Ishikawa (cell line): Measurements from ENCODE around the gene CES2.

Experiments
- CEBPB ChIP-seq: IDR thresholded peaks from 2 replicates; pipeline ENCODE4 v1.6.1; 2012
- CREB1 ChIP-seq: IDR thresholded peaks from 2 replicates; pipeline ENCODE4 v1.6.1; 2012; ENCODE audit warnings: low read depth
- EGR1 ChIP-seq: IDR thresholded peaks from 2 replicates; pipeline ENCODE4 v1.6.1; 2012
- EP300 ChIP-seq: IDR thresholded peaks from 2 replicates; pipeline ENCODE4 v1.6.1; 2012; ENCODE audit warnings: borderline replicate concordance
- FOXM1 ChIP-seq: IDR thresholded peaks from 2 replicates; pipeline ENCODE4 v1.6.1; 2012; ENCODE audit warnings: low read depth, borderline replicate concordance
- MAX ChIP-seq: IDR thresholded peaks from 2 replicates; pipeline ENCODE4 v1.6.1; 2012
- NFIC ChIP-seq: IDR thresholded peaks from 2 replicates; pipeline ENCODE4 v1.6.1; 2012
- RAD21 ChIP-seq: IDR thresholded peaks from 2 replicates; pipeline ENCODE4 v1.6.1; 2012; ENCODE audit warnings: low read depth
- TAF1 ChIP-seq: IDR thresholded peaks from 2 replicates; pipeline ENCODE4 v1.6.1; 2012; ENCODE audit warnings: low read depth, mild to moderate bottlenecking
- TCF12 ChIP-seq: IDR thresholded peaks from 2 replicates; pipeline ENCODE4 v1.6.1; 2012; ENCODE audit warnings: low read depth
- TEAD4 ChIP-seq: IDR thresholded peaks from 2 replicates; pipeline ENCODE4 v1.6.1; 2012
- YY1 ChIP-seq: IDR thresholded peaks from 2 replicates; pipeline ENCODE4 v1.6.1; 2012; ENCODE audit warnings: low read depth
- ZBTB7A ChIP-seq: IDR thresholded peaks from 2 replicates; pipeline ENCODE4 v1.6.1; 2012; ENCODE audit warnings: low read depth
- TF ChIP-seq, protein P1 (sequence below): IDR thresholded peaks from 2 replicates; pipeline ENCODE4 v1.6.1; 2012
- TF ChIP-seq, protein P2 (sequence below): IDR thresholded peaks from 2 replicates; pipeline ENCODE4 v1.6.1; 2012; ENCODE audit warnings: low read depth, mild to moderate bottlenecking

Gene CES2

GRCh38 chr16:66913711-66914110 is 21.6 kb upstream of the CES2 start:
- TF ChIP-seq TCF12 = no peak
- TF ChIP-seq, protein P1, sequence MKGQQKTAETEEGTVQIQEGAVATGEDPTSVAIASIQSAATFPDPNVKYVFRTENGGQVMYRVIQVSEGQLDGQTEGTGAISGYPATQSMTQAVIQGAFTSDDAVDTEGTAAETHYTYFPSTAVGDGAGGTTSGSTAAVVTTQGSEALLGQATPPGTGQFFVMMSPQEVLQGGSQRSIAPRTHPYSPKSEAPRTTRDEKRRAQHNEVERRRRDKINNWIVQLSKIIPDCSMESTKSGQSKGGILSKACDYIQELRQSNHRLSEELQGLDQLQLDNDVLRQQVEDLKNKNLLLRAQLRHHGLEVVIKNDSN = no peak
- TF ChIP-seq ZBTB7A = no peak
- no peak for TF ChIP-seq MAX
- TF ChIP-seq NFIC = no peak
- no peak for TF ChIP-seq CREB1
- TF ChIP-seq, protein P2, sequence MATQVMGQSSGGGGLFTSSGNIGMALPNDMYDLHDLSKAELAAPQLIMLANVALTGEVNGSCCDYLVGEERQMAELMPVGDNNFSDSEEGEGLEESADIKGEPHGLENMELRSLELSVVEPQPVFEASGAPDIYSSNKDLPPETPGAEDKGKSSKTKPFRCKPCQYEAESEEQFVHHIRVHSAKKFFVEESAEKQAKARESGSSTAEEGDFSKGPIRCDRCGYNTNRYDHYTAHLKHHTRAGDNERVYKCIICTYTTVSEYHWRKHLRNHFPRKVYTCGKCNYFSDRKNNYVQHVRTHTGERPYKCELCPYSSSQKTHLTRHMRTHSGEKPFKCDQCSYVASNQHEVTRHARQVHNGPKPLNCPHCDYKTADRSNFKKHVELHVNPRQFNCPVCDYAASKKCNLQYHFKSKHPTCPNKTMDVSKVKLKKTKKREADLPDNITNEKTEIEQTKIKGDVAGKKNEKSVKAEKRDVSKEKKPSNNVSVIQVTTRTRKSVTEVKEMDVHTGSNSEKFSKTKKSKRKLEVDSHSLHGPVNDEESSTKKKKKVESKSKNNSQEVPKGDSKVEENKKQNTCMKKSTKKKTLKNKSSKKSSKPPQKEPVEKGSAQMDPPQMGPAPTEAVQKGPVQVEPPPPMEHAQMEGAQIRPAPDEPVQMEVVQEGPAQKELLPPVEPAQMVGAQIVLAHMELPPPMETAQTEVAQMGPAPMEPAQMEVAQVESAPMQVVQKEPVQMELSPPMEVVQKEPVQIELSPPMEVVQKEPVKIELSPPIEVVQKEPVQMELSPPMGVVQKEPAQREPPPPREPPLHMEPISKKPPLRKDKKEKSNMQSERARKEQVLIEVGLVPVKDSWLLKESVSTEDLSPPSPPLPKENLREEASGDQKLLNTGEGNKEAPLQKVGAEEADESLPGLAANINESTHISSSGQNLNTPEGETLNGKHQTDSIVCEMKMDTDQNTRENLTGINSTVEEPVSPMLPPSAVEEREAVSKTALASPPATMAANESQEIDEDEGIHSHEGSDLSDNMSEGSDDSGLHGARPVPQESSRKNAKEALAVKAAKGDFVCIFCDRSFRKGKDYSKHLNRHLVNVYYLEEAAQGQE = no peak
- TF ChIP-seq FOXM1 = no peak
- no peak for TF ChIP-seq EGR1
- TF ChIP-seq RAD21 = no peak
- no peak for TF ChIP-seq YY1
- TF ChIP-seq TEAD4 = no peak
- no peak for TF ChIP-seq CEBPB
- TF ChIP-seq EP300 = no peak
- TF ChIP-seq TAF1 = no peak

DNA sequence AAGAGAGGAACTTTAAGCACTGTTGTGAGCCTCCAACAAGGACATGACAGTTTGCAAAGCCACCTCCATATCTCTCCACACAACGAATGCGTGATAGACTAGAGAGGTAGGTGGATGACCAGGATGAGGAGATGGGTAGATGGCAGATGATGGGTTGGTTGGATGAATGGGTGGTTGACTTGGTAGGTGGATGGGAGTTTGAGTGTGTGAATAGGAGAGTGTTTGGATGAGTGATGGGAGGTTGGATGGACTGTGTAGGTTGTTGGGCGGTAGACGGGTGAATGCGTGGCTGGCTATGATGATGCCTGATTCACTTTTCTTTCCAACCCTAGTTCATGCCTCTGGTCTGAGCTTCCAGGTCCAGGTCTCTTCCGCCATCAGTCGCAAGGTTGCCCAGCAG is 20.8 kb upstream of the CES2 start:
- TF ChIP-seq, protein P2 = no peak
- TF ChIP-seq EP300 (no peak), CREB1 (no peak), FOXM1 (no peak)

DNA sequence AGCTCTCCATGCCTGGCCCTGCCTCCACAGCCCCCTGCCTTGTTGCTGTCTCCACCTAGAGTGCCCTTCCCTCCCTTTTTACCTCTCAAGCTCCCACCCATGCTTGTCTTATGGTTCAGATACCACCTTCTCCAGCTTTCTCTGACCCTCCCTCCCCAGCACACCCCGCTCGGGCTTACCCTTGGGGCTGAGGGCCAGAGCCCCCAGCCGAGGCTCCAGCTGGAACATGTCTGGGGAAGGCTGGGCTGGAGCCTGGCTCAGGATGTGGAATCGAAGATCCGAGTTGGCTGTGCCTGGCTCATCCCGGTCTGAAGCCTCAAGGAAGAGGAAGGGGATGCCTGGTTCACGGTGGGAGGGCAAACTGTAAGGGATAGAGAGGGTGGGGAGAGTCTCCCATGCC is 20.3 kb upstream of the CES2 start:
- TF ChIP-seq ZBTB7A (no peak), CREB1 (no peak), NFIC (no peak), FOXM1 (no peak), MAX (no peak), RAD21 (no peak), EGR1 (no peak), CEBPB (no peak)
- TF ChIP-seq, protein P2 = no peak

DNA sequence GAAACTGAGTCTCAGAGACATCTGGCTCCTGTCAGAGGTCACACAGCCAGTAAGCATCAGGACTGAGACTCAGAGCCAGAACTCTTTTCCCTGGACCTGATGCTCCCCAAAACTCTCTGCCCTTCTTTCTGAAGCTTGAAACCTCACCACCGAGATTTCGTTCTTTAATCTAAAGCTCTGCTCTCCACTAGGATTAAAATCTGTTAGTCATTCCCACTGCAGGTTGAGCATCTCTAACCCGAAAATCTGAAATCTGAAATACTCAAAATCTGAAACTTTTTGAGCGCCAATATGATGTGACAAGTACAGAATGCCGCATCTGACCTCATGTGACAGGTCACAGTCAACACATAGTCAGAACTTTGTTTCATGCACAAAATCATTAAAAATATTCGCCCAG is 18.8 kb upstream of the CES2 start:
- no peak for TF ChIP-seq EGR1
- no peak for TF ChIP-seq MAX
- no peak for TF ChIP-seq FOXM1
- TF ChIP-seq NFIC = no peak
- no peak for TF ChIP-seq TAF1
- TF ChIP-seq RAD21 = no peak

DNA sequence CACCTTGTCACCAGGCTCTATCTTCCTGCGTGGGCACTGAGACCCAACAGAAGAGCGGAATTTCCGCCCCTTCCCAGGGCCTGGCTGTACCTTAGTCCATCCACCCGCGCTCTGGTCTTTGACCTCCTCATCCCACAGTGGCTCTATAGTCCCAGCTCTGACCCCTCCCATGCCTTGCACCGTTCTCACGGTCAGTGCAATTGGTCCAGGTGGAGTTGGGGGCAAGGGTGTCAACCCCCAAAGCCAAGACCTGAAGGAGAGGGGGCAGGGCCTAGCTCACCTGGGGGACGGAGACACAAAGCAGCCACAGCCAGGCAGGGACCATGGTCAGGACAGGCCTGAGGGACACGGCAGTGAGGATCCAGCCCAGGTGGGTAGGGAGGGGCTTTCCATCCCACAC is 17.6 kb upstream of the CES2 start:
- no peak for TF ChIP-seq MAX
- no peak for TF ChIP-seq FOXM1
- no peak for TF ChIP-seq RAD21
- no peak for TF ChIP-seq TEAD4
- TF ChIP-seq EGR1 = no peak
- no peak for TF ChIP-seq CREB1
- TF ChIP-seq TCF12 = no peak
- TF ChIP-seq ZBTB7A = no peak
